SK-N-SH treated with all-trans-retinoic acid at 6 μM for 48 hours (cell line): ENCODE results near the gene DDX10.

Source experiments
- ATAC-seq: fragments of 200-7000 bp; cut with Tn5 transposase; 3 replicates; pipeline ENCODE4 v1.9.1; 2020; ENCODE audit warnings: mild to moderate bottlenecking, moderate library complexity
- ARNTL ChIP-seq: fragments of 450-650 bp; formaldehyde crosslinking; IDR thresholded peaks from 2 replicates; pipeline ENCODE4 v1.5.0; 2020; ENCODE audit warnings: low read depth, mild to moderate bottlenecking, moderate library complexity, borderline replicate concordance
- BACH2 ChIP-seq: fragments of 250-450 bp; sonication (Bioruptor Pico); IDR thresholded peaks from 2 replicates; pipeline ENCODE4 v1.9.0; 2021; ENCODE audit warnings: mild to moderate bottlenecking, borderline replicate concordance
- CREB5 ChIP-seq: fragments of 250-450 bp; sonication (Bioruptor Pico); IDR thresholded peaks from 2 replicates; pipeline ENCODE4 v1.5.1; 2020; ENCODE audit warnings: low read depth, mild to moderate bottlenecking, moderate library complexity
- CSDC2 ChIP-seq: fragments of 250-450 bp; sonication (Bioruptor Pico); IDR thresholded peaks from 2 replicates; pipeline ENCODE4 v1.5.0; 2020; ENCODE audit warnings: mild to moderate bottlenecking, moderate library complexity
- CSRNP3 ChIP-seq: fragments of 250-450 bp; sonication (Bioruptor Pico); IDR thresholded peaks from 2 replicates; pipeline ENCODE4 v1.5.1; 2021; ENCODE audit warnings: mild to moderate bottlenecking, moderate library complexity
- ESRRG ChIP-seq: fragments of 250-450 bp; sonication (Bioruptor Pico); IDR thresholded peaks from 2 replicates; pipeline ENCODE4 v1.6.1; 2021; ENCODE audit warnings: mild to moderate bottlenecking
- GLIS3 ChIP-seq: fragments of 250-450 bp; sonication (Bioruptor Pico); IDR thresholded peaks from 2 replicates; pipeline ENCODE4 v1.5.0; 2020; ENCODE audit warnings: mild to moderate bottlenecking, moderate library complexity
- ISL1 ChIP-seq: fragments of 250-450 bp; sonication (Bioruptor Pico); IDR thresholded peaks from 2 replicates; pipeline ENCODE4 v2.1.2; 2022; ENCODE audit warnings: mild to moderate bottlenecking, moderate library complexity
- PPARA ChIP-seq: fragments of 250-450 bp; sonication (Bioruptor Pico); IDR thresholded peaks from 2 replicates; pipeline ENCODE4 v1.5.0; 2020; ENCODE audit warnings: mild to moderate bottlenecking, borderline replicate concordance
- RARB ChIP-seq: fragments of 250-450 bp; sonication (Bioruptor Pico); IDR thresholded peaks from 2 replicates; pipeline ENCODE4 v1.8.0; 2021; ENCODE audit warnings: mild to moderate bottlenecking, moderate library complexity
- SNAI2 ChIP-seq: fragments of 250-450 bp; sonication (Bioruptor Pico); IDR thresholded peaks from 2 replicates; pipeline ENCODE4 v1.5.0; 2020; ENCODE audit warnings: mild to moderate bottlenecking, moderate library complexity
- TCF4 ChIP-seq: fragments of 250-450 bp; sonication (Bioruptor Pico); IDR thresholded peaks from 2 replicates; pipeline ENCODE4 v1.8.0; 2021; ENCODE audit warnings: mild to moderate bottlenecking, moderate library complexity, borderline replicate concordance
- TOX ChIP-seq: fragments of 250-450 bp; sonication (Bioruptor Pico); IDR thresholded peaks from 2 replicates; pipeline ENCODE4 v1.8.0; 2021; ENCODE audit warnings: mild to moderate bottlenecking, moderate library complexity, borderline replicate concordance
- ZFP3 ChIP-seq: fragments of 250-450 bp; sonication (Bioruptor Pico); IDR thresholded peaks from 2 replicates; pipeline ENCODE4 v1.5.0; 2020; ENCODE audit warnings: mild to moderate bottlenecking, moderate library complexity
- ZFP30 ChIP-seq: fragments of 450-650 bp; formaldehyde crosslinking; IDR thresholded peaks from 2 replicates; pipeline ENCODE4 v1.5.0; 2022; ENCODE audit warnings: mild to moderate bottlenecking, moderate library complexity
- ZNF565 ChIP-seq: fragments of 450-650 bp; formaldehyde crosslinking; conservative IDR thresholded peaks from 2 replicates; pipeline ENCODE4 v1.5.0; 2020; ENCODE audit warnings: low read depth, mild to moderate bottlenecking, moderate library complexity
- ZNF8 ChIP-seq: fragments of 450-650 bp; formaldehyde crosslinking; IDR thresholded peaks from 2 replicates; pipeline ENCODE4 v1.5.0; 2020; ENCODE audit warnings: mild to moderate bottlenecking, moderate library complexity
- TF ChIP-seq, protein P1 (sequence below): fragments of 250-450 bp; sonication (Bioruptor Pico); IDR thresholded peaks from 2 replicates; pipeline ENCODE4 v1.8.0; 2021; ENCODE audit warnings: low read depth, mild to moderate bottlenecking, moderate library complexity, borderline replicate concordance
- TF ChIP-seq, protein P2 (sequence below): fragments of 250-450 bp; sonication (Bioruptor Pico); IDR thresholded peaks from 2 replicates; pipeline ENCODE4 v1.5.0; 2020; ENCODE audit warnings: mild to moderate bottlenecking, moderate library complexity
- TF ChIP-seq, protein P3 (sequence below): fragments of 250-450 bp; sonication (Bioruptor Pico); IDR thresholded peaks from 2 replicates; pipeline ENCODE4 v1.8.0; 2020; ENCODE audit warnings: mild to moderate bottlenecking, moderate library complexity, borderline replicate concordance

The DDX10 gene

GRCh38 chr11:108624196-108624925, 40.5 kb upstream of the DDX10 start:
- no peak for ATAC-seq
- no peak for TF ChIP-seq CREB5 (CRISPR knock-in tag)
- TF ChIP-seq, protein P1, sequence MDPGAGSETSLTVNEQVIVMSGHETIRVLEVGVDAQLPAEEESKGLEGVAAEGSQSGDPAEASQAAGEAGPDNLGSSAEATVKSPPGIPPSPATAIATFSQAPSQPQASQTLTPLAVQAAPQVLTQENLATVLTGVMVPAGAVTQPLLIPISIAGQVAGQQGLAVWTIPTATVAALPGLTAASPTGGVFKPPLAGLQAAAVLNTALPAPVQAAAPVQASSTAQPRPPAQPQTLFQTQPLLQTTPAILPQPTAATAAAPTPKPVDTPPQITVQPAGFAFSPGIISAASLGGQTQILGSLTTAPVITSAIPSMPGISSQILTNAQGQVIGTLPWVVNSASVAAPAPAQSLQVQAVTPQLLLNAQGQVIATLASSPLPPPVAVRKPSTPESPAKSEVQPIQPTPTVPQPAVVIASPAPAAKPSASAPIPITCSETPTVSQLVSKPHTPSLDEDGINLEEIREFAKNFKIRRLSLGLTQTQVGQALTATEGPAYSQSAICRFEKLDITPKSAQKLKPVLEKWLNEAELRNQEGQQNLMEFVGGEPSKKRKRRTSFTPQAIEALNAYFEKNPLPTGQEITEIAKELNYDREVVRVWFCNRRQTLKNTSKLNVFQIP (CRISPR knock-in tag): no peak
- TF ChIP-seq CSDC2 (CRISPR knock-in tag): no peak
- TF ChIP-seq CSRNP3 (CRISPR knock-in tag): no peak
- TF ChIP-seq BACH2: no peak
- TF ChIP-seq RARB (CRISPR knock-in tag): no peak
- TF ChIP-seq TCF4 (CRISPR knock-in tag): no peak
- TF ChIP-seq TOX (CRISPR knock-in tag): no peak
- no peak for TF ChIP-seq ISL1
- no peak for TF ChIP-seq ZFP30 (CRISPR knock-in tag)
- no peak for TF ChIP-seq ZNF565
- no peak for TF ChIP-seq ARNTL
- no peak for TF ChIP-seq SNAI2 (CRISPR knock-in tag)
- TF ChIP-seq ZFP3: no peak
- TF ChIP-seq, protein P2, sequence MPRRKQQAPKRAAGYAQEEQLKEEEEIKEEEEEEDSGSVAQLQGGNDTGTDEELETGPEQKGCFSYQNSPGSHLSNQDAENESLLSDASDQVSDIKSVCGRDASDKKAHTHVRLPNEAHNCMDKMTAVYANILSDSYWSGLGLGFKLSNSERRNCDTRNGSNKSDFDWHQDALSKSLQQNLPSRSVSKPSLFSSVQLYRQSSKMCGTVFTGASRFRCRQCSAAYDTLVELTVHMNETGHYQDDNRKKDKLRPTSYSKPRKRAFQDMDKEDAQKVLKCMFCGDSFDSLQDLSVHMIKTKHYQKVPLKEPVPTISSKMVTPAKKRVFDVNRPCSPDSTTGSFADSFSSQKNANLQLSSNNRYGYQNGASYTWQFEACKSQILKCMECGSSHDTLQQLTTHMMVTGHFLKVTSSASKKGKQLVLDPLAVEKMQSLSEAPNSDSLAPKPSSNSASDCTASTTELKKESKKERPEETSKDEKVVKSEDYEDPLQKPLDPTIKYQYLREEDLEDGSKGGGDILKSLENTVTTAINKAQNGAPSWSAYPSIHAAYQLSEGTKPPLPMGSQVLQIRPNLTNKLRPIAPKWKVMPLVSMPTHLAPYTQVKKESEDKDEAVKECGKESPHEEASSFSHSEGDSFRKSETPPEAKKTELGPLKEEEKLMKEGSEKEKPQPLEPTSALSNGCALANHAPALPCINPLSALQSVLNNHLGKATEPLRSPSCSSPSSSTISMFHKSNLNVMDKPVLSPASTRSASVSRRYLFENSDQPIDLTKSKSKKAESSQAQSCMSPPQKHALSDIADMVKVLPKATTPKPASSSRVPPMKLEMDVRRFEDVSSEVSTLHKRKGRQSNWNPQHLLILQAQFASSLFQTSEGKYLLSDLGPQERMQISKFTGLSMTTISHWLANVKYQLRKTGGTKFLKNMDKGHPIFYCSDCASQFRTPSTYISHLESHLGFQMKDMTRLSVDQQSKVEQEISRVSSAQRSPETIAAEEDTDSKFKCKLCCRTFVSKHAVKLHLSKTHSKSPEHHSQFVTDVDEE (CRISPR knock-in tag): no peak
- TF ChIP-seq ZNF8 (CRISPR knock-in tag): no peak
- TF ChIP-seq, protein P3, sequence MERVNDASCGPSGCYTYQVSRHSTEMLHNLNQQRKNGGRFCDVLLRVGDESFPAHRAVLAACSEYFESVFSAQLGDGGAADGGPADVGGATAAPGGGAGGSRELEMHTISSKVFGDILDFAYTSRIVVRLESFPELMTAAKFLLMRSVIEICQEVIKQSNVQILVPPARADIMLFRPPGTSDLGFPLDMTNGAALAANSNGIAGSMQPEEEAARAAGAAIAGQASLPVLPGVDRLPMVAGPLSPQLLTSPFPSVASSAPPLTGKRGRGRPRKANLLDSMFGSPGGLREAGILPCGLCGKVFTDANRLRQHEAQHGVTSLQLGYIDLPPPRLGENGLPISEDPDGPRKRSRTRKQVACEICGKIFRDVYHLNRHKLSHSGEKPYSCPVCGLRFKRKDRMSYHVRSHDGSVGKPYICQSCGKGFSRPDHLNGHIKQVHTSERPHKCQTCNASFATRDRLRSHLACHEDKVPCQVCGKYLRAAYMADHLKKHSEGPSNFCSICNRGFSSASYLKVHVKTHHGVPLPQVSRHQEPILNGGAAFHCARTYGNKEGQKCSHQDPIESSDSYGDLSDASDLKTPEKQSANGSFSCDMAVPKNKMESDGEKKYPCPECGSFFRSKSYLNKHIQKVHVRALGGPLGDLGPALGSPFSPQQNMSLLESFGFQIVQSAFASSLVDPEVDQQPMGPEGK (CRISPR knock-in tag): no peak
- TF ChIP-seq GLIS3 (CRISPR knock-in tag): no peak
- TF ChIP-seq ESRRG (CRISPR knock-in tag): no peak
- no peak for TF ChIP-seq PPARA (CRISPR knock-in tag)

GRCh38 chr11:108628326-108628725, 36.5 kb upstream of the DDX10 start:
- no peak for TF ChIP-seq CSDC2 (CRISPR knock-in tag)
- no peak for TF ChIP-seq ARNTL
- no peak for TF ChIP-seq ZNF8 (CRISPR knock-in tag)
- no peak for TF ChIP-seq CREB5 (CRISPR knock-in tag)
- TF ChIP-seq ZFP3: no peak
- TF ChIP-seq, protein P3 (CRISPR knock-in tag): no peak
- ATAC-seq: no peak
